GM12873 (cell line): ENCODE data around the gene HOXD1.

Experiments used
- CTCF ChIP-seq: IDR thresholded peaks from 2 replicates; pipeline ENCODE4 v1.5.1; 2012; ENCODE audit warnings: low read depth, mild to moderate bottlenecking, moderate library complexity, low read length, control low read depth; ENCODE audit not compliant: insufficient read depth; ENCODE audit errors: missing control alignments

Gene HOXD1

DNA sequence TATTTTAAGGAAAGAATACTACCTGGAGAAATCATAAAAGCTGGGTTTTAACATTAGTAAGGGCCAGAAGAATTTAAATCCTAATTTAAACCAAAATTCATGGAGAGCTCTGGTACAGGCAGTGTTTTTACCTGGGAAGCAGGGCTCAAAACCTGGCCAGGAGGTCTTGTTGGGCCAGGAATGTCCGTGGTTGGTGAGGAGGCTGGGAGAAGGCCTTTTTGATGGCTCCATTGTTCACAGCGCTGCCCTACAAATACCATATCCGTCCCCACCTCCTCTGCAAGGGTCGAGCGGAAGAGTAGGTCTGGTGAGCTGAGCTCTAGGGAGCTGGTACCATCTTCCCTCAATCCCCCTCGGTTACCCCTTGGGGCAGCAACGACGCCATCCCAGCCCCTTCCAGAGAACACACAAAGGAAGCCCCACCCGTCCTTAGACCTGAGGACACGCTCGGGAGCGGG, 10.9 kb upstream of the HOXD1 start:
- TF ChIP-seq CTCF = no peak

GRCh38 chr2:176178038-176178756, 10.3 kb upstream of the HOXD1 start:
- TF ChIP-seq CTCF = no peak

GRCh38 chr2:176178757-176179295, 9.6 kb upstream of the HOXD1 start:
- TF ChIP-seq CTCF = no peak

GRCh38 chr2:176181551-176181950, 6.9 kb upstream of the HOXD1 start:
- TF ChIP-seq CTCF = no peak

GRCh38 chr2:176182671-176183070, 5.8 kb upstream of the HOXD1 start:
- no peak for TF ChIP-seq CTCF

DNA sequence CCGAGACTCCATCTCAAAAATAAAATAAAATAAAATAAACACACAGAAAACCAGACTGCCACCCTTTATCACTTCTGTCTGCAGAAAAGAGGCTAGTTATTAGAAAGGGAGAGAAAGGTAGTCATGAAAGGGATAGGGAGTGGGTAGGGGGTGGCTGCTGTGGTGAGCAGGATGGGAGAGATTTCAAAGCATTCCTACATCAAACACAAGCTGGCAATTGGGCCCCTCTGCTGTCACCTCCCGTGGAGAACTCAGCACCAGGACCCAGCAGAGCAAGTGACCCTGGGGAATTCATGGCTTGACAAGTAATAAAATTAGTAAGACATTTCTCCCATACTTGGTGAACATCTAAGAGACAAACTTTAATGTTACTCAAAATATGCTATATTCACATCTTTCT, 3.7 kb upstream of the HOXD1 start:
- no peak for TF ChIP-seq CTCF

DNA sequence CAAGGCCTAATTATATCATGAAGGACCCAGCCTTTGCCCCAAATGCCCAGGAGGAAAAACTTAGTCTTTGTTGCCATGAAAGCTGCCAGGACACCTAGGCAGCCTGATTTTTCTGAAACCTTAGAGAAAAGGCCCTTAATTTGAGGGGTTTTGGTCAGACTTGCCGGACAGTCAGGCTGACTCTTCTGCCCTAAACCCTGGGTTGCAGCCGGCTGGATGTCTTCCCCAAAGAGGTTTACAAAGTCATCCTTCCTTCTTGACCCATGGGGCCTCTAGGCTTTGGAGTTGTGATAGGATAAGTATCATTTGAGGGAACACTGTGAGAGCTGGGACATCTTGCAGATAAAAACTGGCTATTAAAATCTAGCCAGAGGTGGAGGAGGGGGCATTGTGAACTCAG, 2.4 kb upstream of the HOXD1 start:
- TF ChIP-seq CTCF = no peak
